Adrenal gland (tissue), 12 donors: ENCODE data around the gene DSE. TPM values are rescaled to one million over a fixed set of nuclear protein-coding genes. Genes with fewer than 3 reads are reported as not detected.
"Not testable (repeated sequence)": the region's sequence is repeated elsewhere in the genome, so short reads cannot be mapped to it uniquely, and the experiment has no call there.

Experiments
- DNase-seq, 7 donors: peaks; one replicate each; pipeline ENCODE4 v3.0.0-alpha.2; 2019 to 2020
- H3K27ac ChIP-seq, 5 donors: fragments of 200-600 bp; sonication (generic) in 4 of 5; 1 replicate in 3 of 5; 2 replicates in 2 of 5; pipeline versions ENCODE4 v1.5.1 to v1.8.0; 2016 to 2020; ENCODE audit warnings: mild to moderate bottlenecking in 1 of 5
- H3K27me3 ChIP-seq: fragments of 200-600 bp; 2 replicates; pipeline ENCODE4 v1.8.0; 2021
- H3K36me3 ChIP-seq, 2 donors: fragments of 200-600 bp; replicated peaks in 1 of 2; 1 replicate in 1 of 2; 2 replicates in 1 of 2; pipeline versions ENCODE4 v1.5.1 to v1.8.0; 2018 to 2022
- H3K4me1 ChIP-seq, 2 donors: fragments of 200-600 bp; replicated peaks in 1 of 2; 1 replicate in 1 of 2; 2 replicates in 1 of 2; pipeline versions ENCODE4 v1.5.1 to v1.8.0; 2018 to 2021
- H3K4me3 ChIP-seq, 4 donors: fragments of 200-600 bp; sonication (generic) in 3 of 4; one replicate each; pipeline ENCODE4 v1.5.1; 2016 to 2018
- H3K9me3 ChIP-seq, 3 donors: fragments of 200-600 bp; sonication (generic) in 1 of 3; replicated peaks in 1 of 3; 1 replicate in 2 of 3; 2 replicates in 1 of 3; pipeline versions ENCODE4 v1.5.1 to v1.8.0; 2016 to 2021
- POLR2A ChIP-seq, 2 donors: fragments of 450-650 bp; IDR thresholded peaks; one replicate each; pipeline ENCODE4 v1.6.1; 2017; ENCODE audit warnings: antibody characterized with exemption in 2 of 2, mild to moderate bottlenecking in 2 of 2, moderate library complexity in 1 of 2
- whole genome bisulfite sequencing, 4 donors: extraction: QIAGEN DNeasy Blood & Tissue Kit in 2 of 4; methylation state at CpG; one replicate each; pipeline versions ENCODE4 v1.1.5 to v1.1.7; 2013 to 2017; 5-methylcytosine and 5-hydroxymethylcytosine counted together
- intact Hi-C, 2 donors: fragments of 100-400 bp; cut with DNase I; formaldehyde crosslinking; loops; one replicate each; pipeline versions ENCODE4 v1.14.1 to v1.15.0; 2022 to 2023
- polyA plus RNA-seq, 3 donors: library from polyadenylated mRNA; stranded (reverse); fragments of 200-250 nt in 2 of 3; fragments of 350-450 nt in 1 of 3; fragmentation: Illumina TruSeq in 1 of 3; extraction: RNeasy Lipid Tissue Mini Kit (QIAGEN cat#74804) in 1 of 3; gene quantifications; one replicate each; pipeline ENCODE4 v1.2.3, GENCODE V29; 2013 to 2014
- total RNA-seq, 9 donors: library from RNA; depleted of rRNA in 4 of 9; stranded (reverse); fragments of >200 nt in 4 of 9; fragments of 120-200 nt in 1 of 9; fragmentation: NEBNext Ultra II Directional in 1 of 9; extraction: Animal tissue kit (Norgen Biotek cat#: 25700) in 1 of 9; gene quantifications; one replicate each; pipeline versions ENCODE4 v1.1.0 to v1.2.4, GENCODE V29; 2013 to 2023
- TF ChIP-seq, protein P1 (sequence below), 6 experiments: fragments of 450-650 bp in 4 of 6; fragments of 200-600 bp in 2 of 6; sonication (generic) in 1 of 6; IDR thresholded peaks; 1 replicate in 5 of 6; 2 replicates in 1 of 6; pipeline versions ENCODE4 v1.5.1 to v1.8.0; 2016 to 2021; ENCODE audit warnings: antibody characterized with exemption in 6 of 6, mild to moderate bottlenecking in 2 of 6, moderate library complexity in 1 of 6
- donor health status: healthy with polysubstance abuse.
- donor health status: Bipolar disorder and iron deficiency.
- donor health status: DM: yes; HTN: yes; CAD: no.
- donor health status: DM: no; HTN: no; CAD: no.
- donor health status: DM: no; HTN: no; CAD: no.
- donor health status: DM: yes; HTN: yes; CAD: no.

The DSE gene
- total and polyA plus RNA-seq, 12 donors = 7.7 to 67.4 (median 35.0) TPM

- Histone ChIP-seq H3K36me3 (no peaks in the 10 kb centered on the region), H3K9me3 (no peaks in the 10 kb centered on the region), H3K4me3 (no peak overlapping the region), H3K4me1 (no peaks in the 10 kb centered on the region), H3K27ac (peak overlapping the region in 2 of 5 donors; percentile 14 to 41), H3K27me3 (no peaks in the 10 kb centered on the region)
- no peak for DNase-seq
- intact Hi-C loops = no loop called here
- TF ChIP-seq, protein P1, sequence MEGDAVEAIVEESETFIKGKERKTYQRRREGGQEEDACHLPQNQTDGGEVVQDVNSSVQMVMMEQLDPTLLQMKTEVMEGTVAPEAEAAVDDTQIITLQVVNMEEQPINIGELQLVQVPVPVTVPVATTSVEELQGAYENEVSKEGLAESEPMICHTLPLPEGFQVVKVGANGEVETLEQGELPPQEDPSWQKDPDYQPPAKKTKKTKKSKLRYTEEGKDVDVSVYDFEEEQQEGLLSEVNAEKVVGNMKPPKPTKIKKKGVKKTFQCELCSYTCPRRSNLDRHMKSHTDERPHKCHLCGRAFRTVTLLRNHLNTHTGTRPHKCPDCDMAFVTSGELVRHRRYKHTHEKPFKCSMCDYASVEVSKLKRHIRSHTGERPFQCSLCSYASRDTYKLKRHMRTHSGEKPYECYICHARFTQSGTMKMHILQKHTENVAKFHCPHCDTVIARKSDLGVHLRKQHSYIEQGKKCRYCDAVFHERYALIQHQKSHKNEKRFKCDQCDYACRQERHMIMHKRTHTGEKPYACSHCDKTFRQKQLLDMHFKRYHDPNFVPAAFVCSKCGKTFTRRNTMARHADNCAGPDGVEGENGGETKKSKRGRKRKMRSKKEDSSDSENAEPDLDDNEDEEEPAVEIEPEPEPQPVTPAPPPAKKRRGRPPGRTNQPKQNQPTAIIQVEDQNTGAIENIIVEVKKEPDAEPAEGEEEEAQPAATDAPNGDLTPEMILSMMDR (IDR thresholded peaks at IDR 0.05) = no peak
These were observed 41.6 kb upstream of the DSE start for GRCh38 chr6:116329156-116329555.

DNA sequence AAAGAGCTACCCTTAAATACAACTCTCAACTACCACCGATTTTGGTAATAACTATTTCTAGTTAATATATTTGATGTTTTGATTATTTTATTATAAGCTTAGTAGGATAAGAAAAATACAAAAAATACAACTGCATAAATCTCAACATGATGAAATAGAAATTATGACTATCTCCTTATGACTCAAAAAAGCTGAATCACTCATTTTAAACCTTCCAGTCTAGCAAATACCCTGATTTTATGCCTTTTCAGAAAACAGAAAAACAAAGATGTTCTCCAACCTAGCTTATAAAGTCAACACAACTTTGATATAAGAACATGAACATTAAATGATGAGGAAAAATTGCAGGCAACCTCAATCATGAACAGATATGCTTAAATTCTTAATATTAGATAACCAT is 40.2 kb upstream of the DSE start:
- Histone ChIP-seq H3K4me3 (no peak overlapping the region), H3K27me3 (no peaks in the 10 kb centered on the region), H3K36me3 (no peaks in the 10 kb centered on the region), H3K4me1 (no peaks in the 10 kb centered on the region), H3K27ac (no peak overlapping the region), H3K9me3 (no peaks in the 10 kb centered on the region)
- no peak for TF ChIP-seq POLR2A (IDR thresholded peaks at IDR 0.05)
- TF ChIP-seq, protein P1 (IDR thresholded peaks at IDR 0.05) = no peak
- intact Hi-C loops = no loop called here
- no peak for DNase-seq
- 94 to 99% (median 98%) methylated on average over 1 of the region's 1 CpG for WGBS, 4 donors

- no peak overlapping the region for H3K4me3 ChIP-seq
- H3K36me3 ChIP-seq = no peaks in the 10 kb centered on the region
- DNase-seq = no peak
- no peak overlapping the region for H3K27ac ChIP-seq
- H3K9me3 ChIP-seq = no peaks in the 10 kb centered on the region
- H3K27me3 ChIP-seq = no peaks in the 10 kb centered on the region
- no peak for TF ChIP-seq POLR2A (IDR thresholded peaks at IDR 0.05)
- TF ChIP-seq, protein P1 (IDR thresholded peaks at IDR 0.05) = no peak
- intact Hi-C loops = no loop called here
- no peaks in the 10 kb centered on the region for H3K4me1 ChIP-seq
These were observed 38.7 kb upstream of the DSE start for GRCh38 chr6:116332096-116332495.

GRCh38 chr6:116334638-116335409 is 35.9 kb upstream of the DSE start:
- H3K4me3 ChIP-seq, H3K36me3 ChIP-seq, intact Hi-C loops, DNase-seq, H3K4me1 ChIP-seq, H3K27ac ChIP-seq, H3K9me3 ChIP-seq, H3K27me3 ChIP-seq: not testable (repeated sequence)

GRCh38 chr6:116335612-116336215 is 35.0 kb upstream of the DSE start:
- intact Hi-C loops = no loop called here
- H3K27ac ChIP-seq = no peak overlapping the region
- 89 to 97% (median 92%) methylated on average over 1 of the region's 1 CpG for WGBS, 4 donors
- H3K36me3 ChIP-seq = no peaks in the 10 kb centered on the region
- no peaks in the 10 kb centered on the region for H3K27me3 ChIP-seq
- DNase-seq = no peak
- no peak overlapping the region for H3K4me3 ChIP-seq
- no peaks in the 10 kb centered on the region for H3K9me3 ChIP-seq
- no peaks in the 10 kb centered on the region for H3K4me1 ChIP-seq
- TF ChIP-seq POLR2A (IDR thresholded peaks at IDR 0.05) = no peak
- TF ChIP-seq, protein P1 (IDR thresholded peaks at IDR 0.05) = no peak
